Measurements from ENCODE around the gene SSX2IP.

Gene SSX2IP

DNA sequence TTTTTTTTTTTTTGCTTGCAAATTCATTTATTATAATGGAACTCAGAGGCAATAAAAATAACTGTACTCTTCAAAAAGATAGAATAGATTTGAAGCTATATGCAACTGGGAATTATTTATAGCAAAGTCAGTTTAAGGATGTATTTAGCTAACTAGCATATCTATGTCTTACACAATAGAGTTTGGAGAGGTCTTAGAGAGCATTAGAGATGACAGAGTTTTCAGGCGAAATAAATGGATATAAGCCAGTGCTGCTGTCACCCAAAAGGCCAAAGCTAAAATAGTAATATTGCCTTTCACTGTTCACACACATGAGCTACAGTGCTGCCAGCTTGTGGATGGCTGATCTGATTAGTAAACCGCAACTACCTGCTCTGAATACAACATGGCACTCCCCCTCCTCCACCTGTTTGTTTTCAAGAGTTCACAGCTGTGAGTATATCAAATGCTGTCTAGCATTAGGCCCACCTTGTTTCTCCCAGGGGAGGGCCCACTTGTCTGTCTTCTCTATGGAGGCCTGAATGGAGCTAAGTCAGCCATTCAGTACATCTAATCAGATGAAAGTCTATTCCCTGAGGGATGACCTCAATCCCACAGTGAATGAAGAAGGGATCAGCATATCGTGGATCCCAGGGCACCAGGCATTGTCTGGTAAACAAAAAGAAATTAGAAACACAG lies 25.2 kb upstream of the SSX2IP start:
- no peak for TF ChIP-seq CTCF (IDR thresholded peaks at IDR 0.05)

- TF ChIP-seq CTCF (IDR thresholded peaks at IDR 0.05), result no peak
Measured at GRCh38 chr1:84712276-84712874, 22.1 kb upstream of the SSX2IP start.

GRCh38 chr1:84711869-84712268 lies 21.6 kb upstream of the SSX2IP start:
- no peak for TF ChIP-seq CTCF (IDR thresholded peaks at IDR 0.05)

GRCh38 chr1:84711121-84711520 lies 20.9 kb upstream of the SSX2IP start:
- TF ChIP-seq CTCF (IDR thresholded peaks at IDR 0.05), result no peak

- no peak for TF ChIP-seq CTCF (IDR thresholded peaks at IDR 0.05)
Measured at GRCh38 chr1:84709131-84709530, 18.9 kb upstream of the SSX2IP start.

- TF ChIP-seq CTCF (IDR thresholded peaks at IDR 0.05), result no peak
Measured at GRCh38 chr1:84708031-84708430, 17.8 kb upstream of the SSX2IP start.

GRCh38 chr1:84705513-84705912 lies 15.3 kb upstream of the SSX2IP start:
- no peak for TF ChIP-seq CTCF (IDR thresholded peaks at IDR 0.05)
